H9 (cell line): ENCODE results near the gene PRDM4. TPM values are rescaled to one million over a fixed set of nuclear protein-coding genes. Genes with fewer than 3 reads are reported as not detected.
A peak's percentile ranks its signal among the peaks of the same experiment; 100 is the strongest.

ENCODE experiments used
- DNase-seq: peaks from one replicate; pipeline ENCODE4 v3.0.0-alpha.2; 2017
- H2AFZ ChIP-seq: one replicate; pipeline ENCODE4 v1.6.1; 2013; ENCODE audit warnings: mild to moderate bottlenecking, low read length, control low read depth, moderate library complexity
- H2AK5ac ChIP-seq: 2 replicates; pipeline ENCODE4 v1.6.1; 2013; ENCODE audit warnings: low read length, control low read depth, mixed read lengths; ENCODE audit not compliant: insufficient read length
- H2BK120ac ChIP-seq: one replicate; pipeline ENCODE4 v1.6.1; 2013; ENCODE audit warnings: low read depth, mild to moderate bottlenecking, low read length, control low read depth, inconsistent platforms; ENCODE audit not compliant: poor library complexity, severe bottlenecking
- H2BK12ac ChIP-seq: 2 replicates; pipeline ENCODE4 v1.6.1; 2013; ENCODE audit warnings: low read length, control low read depth, mixed read lengths, low read depth; ENCODE audit not compliant: insufficient read length
- H2BK15ac ChIP-seq: 2 replicates; pipeline ENCODE4 v1.6.1; 2013; ENCODE audit warnings: low read depth, low read length, control low read depth
- H2BK20ac ChIP-seq: one replicate; pipeline ENCODE4 v1.6.1; 2013; ENCODE audit warnings: low read depth, mild to moderate bottlenecking, low read length, control low read depth, inconsistent platforms; ENCODE audit not compliant: poor library complexity, severe bottlenecking
- H2BK5ac ChIP-seq: 2 replicates; pipeline ENCODE4 v1.6.1; 2013; ENCODE audit warnings: low read length, control low read depth, mixed read lengths; ENCODE audit not compliant: insufficient read length
- H3K14ac ChIP-seq: 2 replicates; pipeline ENCODE4 v1.6.1; 2013; ENCODE audit warnings: low read length, control low read depth; ENCODE audit not compliant: insufficient read depth
- H3K18ac ChIP-seq: 2 replicates; pipeline ENCODE4 v1.6.1; 2013; ENCODE audit warnings: low read depth, mild to moderate bottlenecking, mixed read lengths, low read length, control low read depth; ENCODE audit not compliant: insufficient read length
- H3K23ac ChIP-seq: 2 replicates; pipeline ENCODE4 v1.6.1; 2013; ENCODE audit warnings: low read length, control low read depth, mixed read lengths, low read depth; ENCODE audit not compliant: insufficient read length
- H3K23me2 ChIP-seq: 2 replicates; pipeline ENCODE4 v1.6.1; 2013; ENCODE audit warnings: low read depth, mild to moderate bottlenecking, mixed read lengths, low read length, control low read depth; ENCODE audit not compliant: insufficient read length, poor library complexity, severe bottlenecking
- H3K27ac ChIP-seq: 2 replicates; pipeline ENCODE4 v1.5.1; 2013; ENCODE audit warnings: low read length, control low read depth, mixed read lengths, low read depth; ENCODE audit not compliant: insufficient read length
- H3K27me3 ChIP-seq: 2 replicates; pipeline ENCODE4 v1.6.1; 2013; ENCODE audit warnings: low read length, control low read depth, inconsistent platforms; ENCODE audit not compliant: insufficient read depth
- H3K4ac ChIP-seq: 2 replicates; pipeline ENCODE4 v1.6.1; 2013; ENCODE audit warnings: low read depth, mild to moderate bottlenecking, control low read depth, inconsistent platforms, low read length, moderate library complexity
- H3K4me1 ChIP-seq: 2 replicates; pipeline ENCODE4 v1.6.1; 2013; ENCODE audit warnings: low read length, control low read depth, inconsistent platforms; ENCODE audit not compliant: insufficient read depth
- H3K4me2 ChIP-seq: 2 replicates; pipeline ENCODE4 v1.6.1; 2013; ENCODE audit warnings: low read length, control low read depth, mixed read lengths; ENCODE audit not compliant: insufficient read length, insufficient read depth
- H3K56ac ChIP-seq: 2 replicates; pipeline ENCODE4 v1.6.1; 2013; ENCODE audit warnings: low read depth, mild to moderate bottlenecking, mixed read lengths, low read length, control low read depth; ENCODE audit not compliant: insufficient read length
- H3K79me1 ChIP-seq: 2 replicates; pipeline ENCODE4 v1.6.1; 2013; ENCODE audit warnings: low read depth, mild to moderate bottlenecking, moderate library complexity, low read length, control low read depth, inconsistent platforms; ENCODE audit not compliant: insufficient read depth, poor library complexity, severe bottlenecking
- H3K79me2 ChIP-seq: 2 replicates; pipeline ENCODE4 v1.6.1; 2013; ENCODE audit warnings: low read length, control low read depth, inconsistent platforms; ENCODE audit not compliant: insufficient read depth
- H3K9ac ChIP-seq: 2 replicates; pipeline ENCODE4 v1.6.1; 2013; ENCODE audit warnings: low read length, control low read depth, mixed read lengths; ENCODE audit not compliant: insufficient read length; ENCODE audit errors: extremely low read depth
- H3K9me3 ChIP-seq: one replicate; pipeline ENCODE4 v1.6.1; 2013; ENCODE audit warnings: low read depth, low read length, inconsistent platforms; ENCODE audit not compliant: control insufficient read depth
- H3T11ph ChIP-seq: one replicate; pipeline ENCODE4 v1.6.1; 2013; ENCODE audit warnings: mild to moderate bottlenecking, low read length, control low read depth, inconsistent platforms
- H4K20me1 ChIP-seq: one replicate; pipeline ENCODE4 v1.6.1; 2013; ENCODE audit not compliant: control insufficient read depth, insufficient read length, insufficient read depth
- H4K5ac ChIP-seq: 2 replicates; pipeline ENCODE4 v1.6.1; 2013; ENCODE audit warnings: low read depth, mild to moderate bottlenecking, mixed read lengths, low read length, control low read depth; ENCODE audit not compliant: insufficient read length
- H4K8ac ChIP-seq: replicated peaks from 2 replicates; pipeline ENCODE4 v1.6.1; 2013; ENCODE audit warnings: low read length, control low read depth, mixed read lengths, low read depth; ENCODE audit not compliant: insufficient read length
- H4K91ac ChIP-seq: 2 replicates; pipeline ENCODE4 v1.6.1; 2013; ENCODE audit warnings: low read depth, mild to moderate bottlenecking, moderate library complexity, mixed read lengths, low read length, control low read depth; ENCODE audit not compliant: insufficient read length
- H3K27ac Mint-ChIP-seq, 3 experiments: 2 replicates in 2 of 3; 3 replicates in 1 of 3; pipeline ENCODE4 v1.8.0; 2020 to 2021; ENCODE audit warnings: mixed read lengths in 3 of 3, mild to moderate bottlenecking in 1 of 3, moderate library complexity in 1 of 3
- H3K27me3 Mint-ChIP-seq: 2 replicates; pipeline ENCODE4 v1.8.0; 2021; ENCODE audit warnings: low read depth, mild to moderate bottlenecking, moderate library complexity, mixed read lengths
- H3K36me3 Mint-ChIP-seq, 3 experiments: 2 replicates in 2 of 3; 3 replicates in 1 of 3; pipeline ENCODE4 v1.8.0; 2020 to 2021; ENCODE audit warnings: low read depth in 3 of 3, mixed read lengths in 3 of 3; ENCODE audit not compliant: insufficient read depth in 1 of 3
- H3K4me1 Mint-ChIP-seq, 2 experiments: 2 replicates each; pipeline ENCODE4 v1.8.0; 2020; ENCODE audit warnings: mixed read lengths in 2 of 2
- H3K4me3 Mint-ChIP-seq, 2 experiments: 2 replicates in 1 of 2; 3 replicates in 1 of 2; pipeline ENCODE4 v1.8.0; 2020 to 2021; ENCODE audit warnings: mild to moderate bottlenecking in 2 of 2, mixed read lengths in 2 of 2, moderate library complexity in 1 of 2
- H3K9me3 Mint-ChIP-seq, 2 experiments: 2 replicates in 1 of 2; 3 replicates in 1 of 2; pipeline ENCODE4 v1.8.0; 2020; ENCODE audit warnings: mild to moderate bottlenecking in 2 of 2, mixed read lengths in 2 of 2, moderate library complexity in 1 of 2
- WGBS: extraction: QIAGEN DNeasy Blood & Tissue Kit; methylation state at CpG from one replicate; pipeline ENCODE4 v1.1.7; 2013; ENCODE audit warnings: missing lambda C conversion rate, low lambda C conversion rate, mixed read lengths; ENCODE audit not compliant: insufficient read length; ENCODE audit errors: extremely low coverage; 5-methylcytosine and 5-hydroxymethylcytosine counted together
- total RNA-seq: library from RNA; stranded (reverse); gene quantifications from 2 replicates; pipeline ENCODE4 v1.2.1, GENCODE V29; 2021
- TF ChIP-seq, protein P1 (sequence below): fragments of 200-600 bp; sonication (generic); conservative IDR thresholded peaks from 3 replicates; pipeline ENCODE4 v1.8.0; 2021; ENCODE audit warnings: antibody characterized with exemption, mild to moderate bottlenecking

Gene PRDM4
- total RNA-seq, 1 experiment from 2014 or later: 24.4 TPM

GRCh38 chr12:107767466-107767865 is 6.5 kb upstream of the PRDM4 start:
- H3K36me3 Mint-ChIP-seq: no peaks in the 10 kb centered on the region

More at GRCh38 chr12:107767466-107767865, 6.5 kb upstream of the PRDM4 start:
- H3K9ac ChIP-seq: no peak overlapping the region
- H2BK15ac ChIP-seq: no peak overlapping the region
- H3K27me3 ChIP-seq: no peaks in the 10 kb centered on the region
- H4K5ac ChIP-seq: no peak overlapping the region
- H3K79me2 ChIP-seq: no peaks in the 10 kb centered on the region
- no peak overlapping the region for H3K23ac ChIP-seq
- WGBS: no CpG with 5 or more reads among the region's 5 CpGs
- no peak overlapping the region for H2BK12ac ChIP-seq
- Mint-ChIP-seq H3K27ac (no peak overlapping the region), H3K4me3 (no peak overlapping the region), H3K9me3 (no peaks in the 10 kb centered on the region), H3K4me1 (no peaks in the 10 kb centered on the region), H3K27me3 (peaks cover 38% of the 10 kb centered on the region)
- H4K91ac ChIP-seq: no peak overlapping the region
- H4K20me1 ChIP-seq: no peaks in the 10 kb centered on the region
- H2AFZ ChIP-seq: peak overlapping the region; percentile 8
- H3K9me3 ChIP-seq: no peaks in the 10 kb centered on the region
- no peak overlapping the region for H2BK20ac ChIP-seq
- H3K27ac ChIP-seq: no peak overlapping the region
- H3K4me2 ChIP-seq: no peak overlapping the region
- no peaks in the 10 kb centered on the region for H3K79me1 ChIP-seq
- no peak overlapping the region for H2AK5ac ChIP-seq
- no peak overlapping the region for H3T11ph ChIP-seq
- H2BK5ac ChIP-seq: no peak overlapping the region
- H3K4me1 ChIP-seq: no peaks in the 10 kb centered on the region
- TF ChIP-seq, protein P1, sequence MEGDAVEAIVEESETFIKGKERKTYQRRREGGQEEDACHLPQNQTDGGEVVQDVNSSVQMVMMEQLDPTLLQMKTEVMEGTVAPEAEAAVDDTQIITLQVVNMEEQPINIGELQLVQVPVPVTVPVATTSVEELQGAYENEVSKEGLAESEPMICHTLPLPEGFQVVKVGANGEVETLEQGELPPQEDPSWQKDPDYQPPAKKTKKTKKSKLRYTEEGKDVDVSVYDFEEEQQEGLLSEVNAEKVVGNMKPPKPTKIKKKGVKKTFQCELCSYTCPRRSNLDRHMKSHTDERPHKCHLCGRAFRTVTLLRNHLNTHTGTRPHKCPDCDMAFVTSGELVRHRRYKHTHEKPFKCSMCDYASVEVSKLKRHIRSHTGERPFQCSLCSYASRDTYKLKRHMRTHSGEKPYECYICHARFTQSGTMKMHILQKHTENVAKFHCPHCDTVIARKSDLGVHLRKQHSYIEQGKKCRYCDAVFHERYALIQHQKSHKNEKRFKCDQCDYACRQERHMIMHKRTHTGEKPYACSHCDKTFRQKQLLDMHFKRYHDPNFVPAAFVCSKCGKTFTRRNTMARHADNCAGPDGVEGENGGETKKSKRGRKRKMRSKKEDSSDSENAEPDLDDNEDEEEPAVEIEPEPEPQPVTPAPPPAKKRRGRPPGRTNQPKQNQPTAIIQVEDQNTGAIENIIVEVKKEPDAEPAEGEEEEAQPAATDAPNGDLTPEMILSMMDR: no peak
- H3K23me2 ChIP-seq: no peaks in the 10 kb centered on the region
- no peak for DNase-seq
- no peak overlapping the region for H3K18ac ChIP-seq
- H2BK120ac ChIP-seq: no peak overlapping the region
- no peak overlapping the region for H3K56ac ChIP-seq
- H3K4ac ChIP-seq: no peak overlapping the region
- no peak overlapping the region for H3K14ac ChIP-seq
- no peak overlapping the region for H4K8ac ChIP-seq
